C4-2B (cell line): ENCODE results near the gene TOP3B.

ENCODE experiments used
- ZFX ChIP-seq: fragments of 450-650 bp; IDR thresholded peaks from 2 replicates; pipeline ENCODE4 v1.6.1; 2017
- TF ChIP-seq, protein P1 (sequence below): fragments of 450-650 bp; conservative IDR thresholded peaks from 2 replicates; pipeline ENCODE4 v1.5.1; 2017; ENCODE audit warnings: mild to moderate bottlenecking

DNA sequence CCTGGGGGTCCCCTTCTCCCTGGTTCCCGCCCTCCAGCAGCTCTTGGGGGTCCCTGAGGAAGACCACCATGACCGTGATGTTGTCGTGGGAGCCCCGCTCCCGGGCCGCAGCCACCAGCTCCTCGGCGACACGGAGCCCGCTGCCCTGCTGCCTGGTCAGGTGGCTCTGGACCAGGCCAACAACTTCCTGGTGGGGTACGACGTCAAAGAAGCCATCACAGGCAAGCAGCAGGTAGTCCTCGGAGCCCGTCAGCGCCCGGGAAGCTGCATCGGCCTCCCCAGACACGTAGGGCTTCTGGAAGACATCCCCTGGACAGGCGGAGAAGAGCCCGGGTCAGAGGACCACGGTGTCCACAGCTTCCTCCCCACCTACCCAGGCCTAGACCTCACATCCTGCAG is 59.4 kb downstream of the TOP3B start:
- TF ChIP-seq, protein P1, sequence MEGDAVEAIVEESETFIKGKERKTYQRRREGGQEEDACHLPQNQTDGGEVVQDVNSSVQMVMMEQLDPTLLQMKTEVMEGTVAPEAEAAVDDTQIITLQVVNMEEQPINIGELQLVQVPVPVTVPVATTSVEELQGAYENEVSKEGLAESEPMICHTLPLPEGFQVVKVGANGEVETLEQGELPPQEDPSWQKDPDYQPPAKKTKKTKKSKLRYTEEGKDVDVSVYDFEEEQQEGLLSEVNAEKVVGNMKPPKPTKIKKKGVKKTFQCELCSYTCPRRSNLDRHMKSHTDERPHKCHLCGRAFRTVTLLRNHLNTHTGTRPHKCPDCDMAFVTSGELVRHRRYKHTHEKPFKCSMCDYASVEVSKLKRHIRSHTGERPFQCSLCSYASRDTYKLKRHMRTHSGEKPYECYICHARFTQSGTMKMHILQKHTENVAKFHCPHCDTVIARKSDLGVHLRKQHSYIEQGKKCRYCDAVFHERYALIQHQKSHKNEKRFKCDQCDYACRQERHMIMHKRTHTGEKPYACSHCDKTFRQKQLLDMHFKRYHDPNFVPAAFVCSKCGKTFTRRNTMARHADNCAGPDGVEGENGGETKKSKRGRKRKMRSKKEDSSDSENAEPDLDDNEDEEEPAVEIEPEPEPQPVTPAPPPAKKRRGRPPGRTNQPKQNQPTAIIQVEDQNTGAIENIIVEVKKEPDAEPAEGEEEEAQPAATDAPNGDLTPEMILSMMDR = no peak
- TF ChIP-seq ZFX = no peak
